ENCODE data around the gene CFC1B.
"Not testable (repeated sequence)": the region's sequence is repeated elsewhere in the genome, so short reads cannot be mapped to it uniquely, and the experiment has no call there.

The CFC1B gene

GRCh38 chr2:130536654-130537053 is 15.6 kb downstream of the CFC1B start:
- H3K4me2 ChIP-seq (ENCODE audit: low read length); H3K79me1 ChIP-seq (ENCODE audit: low read length); H3K4me3 ChIP-seq (ENCODE audit: low read depth, low read length); H3K23ac ChIP-seq (ENCODE audit: low read length); H2BK5ac ChIP-seq (ENCODE audit: low read depth, low read length, poor library complexity); H3K14ac ChIP-seq (ENCODE audit: low read length); H3K4me1 ChIP-seq (ENCODE audit: control insufficient read depth in 1 of 2, insufficient read depth in 2 of 2, low read length in 2 of 2); H3K4ac ChIP-seq (ENCODE audit: low read depth, low read length); H3K9me3 ChIP-seq (ENCODE audit: insufficient read depth, low read depth, low read length); H2AFZ ChIP-seq (ENCODE audit: insufficient read depth, low read length, poor library complexity); H3K36me3 ChIP-seq (ENCODE audit: control insufficient read depth in 1 of 2, insufficient read depth in 2 of 2, low read length in 2 of 2); H3K18ac ChIP-seq (ENCODE audit: low read length); H3K27me3 ChIP-seq (ENCODE audit: insufficient read depth, low read length); H3K27ac ChIP-seq (ENCODE audit: low read depth, low read length); H2BK120ac ChIP-seq (ENCODE audit: insufficient read depth, low read length, poor library complexity); H2AK5ac ChIP-seq (ENCODE audit: low read length); H4K8ac ChIP-seq (ENCODE audit: low read depth, low read length); H4K12ac ChIP-seq (ENCODE audit: low read depth, low read length); H4K91ac ChIP-seq (ENCODE audit: low read depth, low read length); H2BK12ac ChIP-seq (ENCODE audit: low read length); H3K79me2 ChIP-seq (ENCODE audit: control insufficient read depth, insufficient read depth, low read length, poor library complexity); DNase-seq; H3K9ac ChIP-seq (ENCODE audit: low read length): not testable (repeated sequence)
- no CpG with 5 or more reads among the region's 7 CpGs for WGBS (ENCODE audit: extremely low coverage, insufficient coverage, insufficient read length)

- H3K27ac ChIP-seq (ENCODE audit: low read depth, low read length); H4K91ac ChIP-seq (ENCODE audit: low read depth, low read length); H2BK12ac ChIP-seq (ENCODE audit: low read length); H3K9me3 ChIP-seq (ENCODE audit: insufficient read depth, low read depth, low read length); H3K4me2 ChIP-seq (ENCODE audit: low read length); H2BK120ac ChIP-seq (ENCODE audit: insufficient read depth, low read length, poor library complexity); H3K4ac ChIP-seq (ENCODE audit: low read depth, low read length); H3K4me1 ChIP-seq (ENCODE audit: control insufficient read depth in 1 of 2, insufficient read depth in 2 of 2, low read length in 2 of 2); H3K79me1 ChIP-seq (ENCODE audit: low read length); H3K27me3 ChIP-seq (ENCODE audit: insufficient read depth, low read length); H3K4me3 ChIP-seq (ENCODE audit: low read depth, low read length); H2BK5ac ChIP-seq (ENCODE audit: low read depth, low read length, poor library complexity); H3K9ac ChIP-seq (ENCODE audit: low read length); DNase-seq; H2AFZ ChIP-seq (ENCODE audit: insufficient read depth, low read length, poor library complexity); H2AK5ac ChIP-seq (ENCODE audit: low read length); H3K14ac ChIP-seq (ENCODE audit: low read length); H4K12ac ChIP-seq (ENCODE audit: low read depth, low read length); H3K79me2 ChIP-seq (ENCODE audit: control insufficient read depth, insufficient read depth, low read length, poor library complexity); H4K8ac ChIP-seq (ENCODE audit: low read depth, low read length); H3K23ac ChIP-seq (ENCODE audit: low read length); H3K18ac ChIP-seq (ENCODE audit: low read length); H3K36me3 ChIP-seq (ENCODE audit: control insufficient read depth in 1 of 2, insufficient read depth in 2 of 2, low read length in 2 of 2): not testable (repeated sequence)
- no CpG with 5 or more reads among the region's 9 CpGs for WGBS (ENCODE audit: extremely low coverage, insufficient coverage, insufficient read length)
Observed at GRCh38 chr2:130538271-130538670, 17.2 kb downstream of the CFC1B start.

GRCh38 chr2:130542789-130543188 is 21.8 kb downstream of the CFC1B start:
- not testable (repeated sequence) for H3K9ac ChIP-seq (ENCODE audit: low read length); H2BK5ac ChIP-seq (ENCODE audit: low read depth, low read length, poor library complexity); H3K79me1 ChIP-seq (ENCODE audit: low read length); H2BK120ac ChIP-seq (ENCODE audit: insufficient read depth, low read length, poor library complexity); H3K9me3 ChIP-seq (ENCODE audit: insufficient read depth, low read depth, low read length); DNase-seq; H3K4me3 ChIP-seq (ENCODE audit: low read depth, low read length); H3K4ac ChIP-seq (ENCODE audit: low read depth, low read length); H3K36me3 ChIP-seq (ENCODE audit: control insufficient read depth in 1 of 2, insufficient read depth in 2 of 2, low read length in 2 of 2); H3K79me2 ChIP-seq (ENCODE audit: control insufficient read depth, insufficient read depth, low read length, poor library complexity); H3K27me3 ChIP-seq (ENCODE audit: insufficient read depth, low read length); H4K8ac ChIP-seq (ENCODE audit: low read depth, low read length); H3K4me2 ChIP-seq (ENCODE audit: low read length); H2AK5ac ChIP-seq (ENCODE audit: low read length); H3K23ac ChIP-seq (ENCODE audit: low read length); H2BK12ac ChIP-seq (ENCODE audit: low read length); H3K18ac ChIP-seq (ENCODE audit: low read length); H2AFZ ChIP-seq (ENCODE audit: insufficient read depth, low read length, poor library complexity); H3K27ac ChIP-seq (ENCODE audit: low read depth, low read length); H4K91ac ChIP-seq (ENCODE audit: low read depth, low read length); H4K12ac ChIP-seq (ENCODE audit: low read depth, low read length); H3K4me1 ChIP-seq (ENCODE audit: control insufficient read depth in 1 of 2, insufficient read depth in 2 of 2, low read length in 2 of 2); H3K14ac ChIP-seq (ENCODE audit: low read length)
- no CpG with 5 or more reads among the region's 4 CpGs for WGBS (ENCODE audit: extremely low coverage, insufficient coverage, insufficient read length)

- not testable (repeated sequence) for H3K4me2 ChIP-seq (ENCODE audit: low read length); H2AK5ac ChIP-seq (ENCODE audit: low read length); H3K4ac ChIP-seq (ENCODE audit: low read depth, low read length); H3K23ac ChIP-seq (ENCODE audit: low read length); H3K79me1 ChIP-seq (ENCODE audit: low read length); H3K4me1 ChIP-seq (ENCODE audit: control insufficient read depth in 1 of 2, insufficient read depth in 2 of 2, low read length in 2 of 2); H4K8ac ChIP-seq (ENCODE audit: low read depth, low read length); H3K9ac ChIP-seq (ENCODE audit: low read length); H3K36me3 ChIP-seq (ENCODE audit: control insufficient read depth in 1 of 2, insufficient read depth in 2 of 2, low read length in 2 of 2); H2AFZ ChIP-seq (ENCODE audit: insufficient read depth, low read length, poor library complexity); H4K91ac ChIP-seq (ENCODE audit: low read depth, low read length); H3K27ac ChIP-seq (ENCODE audit: low read depth, low read length); DNase-seq; H2BK12ac ChIP-seq (ENCODE audit: low read length); H3K18ac ChIP-seq (ENCODE audit: low read length); H2BK5ac ChIP-seq (ENCODE audit: low read depth, low read length, poor library complexity); H2BK120ac ChIP-seq (ENCODE audit: insufficient read depth, low read length, poor library complexity); H3K27me3 ChIP-seq (ENCODE audit: insufficient read depth, low read length); H4K12ac ChIP-seq (ENCODE audit: low read depth, low read length); H3K9me3 ChIP-seq (ENCODE audit: insufficient read depth, low read depth, low read length); H3K79me2 ChIP-seq (ENCODE audit: control insufficient read depth, insufficient read depth, low read length, poor library complexity); H3K4me3 ChIP-seq (ENCODE audit: low read depth, low read length); H3K14ac ChIP-seq (ENCODE audit: low read length)
- no CpG with 5 or more reads among the region's 12 CpGs for WGBS (ENCODE audit: extremely low coverage, insufficient coverage, insufficient read length)
Observed at GRCh38 chr2:130543785-130544528, 22.9 kb downstream of the CFC1B start.
